Heart left ventricle (tissue), 13 donors: ENCODE measurements around the gene CCN2.

Source experiments
- CTCF ChIP-seq, 12 donors: fragments of 200-600 bp; sonication (generic) in 4 of 12; IDR thresholded peaks; one replicate each; pipeline versions ENCODE4 v1.5.0 to v1.8.0; 2018 to 2022; ENCODE audit warnings: antibody characterized with exemption in 12 of 12, mild to moderate bottlenecking in 5 of 12
- POLR2A ChIP-seq, 2 donors: fragments of 450-650 bp; IDR thresholded peaks; one replicate each; pipeline ENCODE4 v1.6.1; 2017; ENCODE audit warnings: antibody characterized with exemption in 2 of 2, mild to moderate bottlenecking in 2 of 2, moderate library complexity in 2 of 2
- donor health status: ischemic (EF 13 %, LVEDD 7.1; RV severe dilation, severe dysfunction).
- donor health status: DM: no; HTN: yes; CAD: no.
- donor health status: DM: no; HTN: no; CAD: no.
- donor health status: ischemic (EF 25% LVEDD 6.9; RV normal size, moderate dysfunction).
- donor health status: ischemic (EF 25% LVEDD 5.7; RV mildly dilated, moderate dysfunction).
- donor health status: ischemic (EF 35%, LVEDD 5.7; RV mildly dilated, moderate dysfunction).
- donor health status: nonischemic (EF 11% LVEDD 7.7; RV severe dilation, severe dysfunction).
- donor health status: DM: yes; HTN: yes; CAD: no.
- donor health status: PGD.
- donor health status: ischemic (EF 29% LVEDD 5.4; RV normal size, mild dysfunction).
- donor health status: nonischemic (EF 23%, LVEDD 6.1; RV moderate dilation, normal function).

GRCh38 chr6:131998255-131998982 lies 47.2 kb upstream of the CCN2 start:
- TF ChIP-seq CTCF (IDR thresholded peaks at IDR 0.05) (no peak), POLR2A (IDR thresholded peaks at IDR 0.05) (no peak)
